ENCODE data around the gene HPCAL1. TPM values are rescaled to one million over a fixed set of nuclear protein-coding genes. Genes with fewer than 3 reads are reported as not detected.
"Not testable (repeated sequence)": the region's sequence is repeated elsewhere in the genome, so short reads cannot be mapped to it uniquely, and the experiment has no call there.

HPCAL1 gene
- total RNA-seq, 1 donor from 2014 or later, result 3.7 TPM

DNA sequence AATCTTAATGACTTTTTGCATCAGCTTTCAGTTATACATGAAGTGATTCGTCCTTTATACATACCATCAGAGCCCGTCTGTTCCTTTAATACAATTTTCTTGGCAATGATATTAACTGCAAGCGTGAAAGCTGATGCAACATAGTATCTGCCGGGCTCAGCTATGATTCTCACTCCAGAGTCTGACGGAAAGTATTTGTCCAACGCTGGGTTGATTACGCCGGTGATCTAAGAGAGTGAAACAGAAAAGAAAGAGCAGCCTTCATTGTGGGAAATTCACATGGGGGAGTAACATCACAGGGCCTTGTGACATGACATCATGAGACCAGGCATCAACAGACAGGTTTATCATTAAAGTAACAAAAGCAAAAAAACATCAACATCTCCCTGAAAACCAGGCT lies 139.2 kb downstream of the HPCAL1 start:
- Histone ChIP-seq H3K79me2 (ENCODE audit: low read depth) (peaks cover 30% of the 10 kb centered on the region), H3K36me3 (peaks cover 29% of the 10 kb centered on the region), H4K20me1 (ENCODE audit: low read depth) (peaks cover 53% of the 10 kb centered on the region), H3K27me3 (no peaks in the 10 kb centered on the region), H3K9ac (no peak overlapping the region), H3K9me3 (ENCODE audit: low read depth) (no peaks in the 10 kb centered on the region), H3K27ac (no peak overlapping the region), H3K4me2 (no peak overlapping the region), H3K4me3 (no peak overlapping the region), H3K4me1 (peaks cover 10% of the 10 kb centered on the region), H3F3A (ENCODE audit: low read depth) (no peaks in the 10 kb centered on the region), H2AFZ (replicated peaks) (no peak overlapping the region)
- H3K4me1 Mint-ChIP-seq, result peaks cover 15% of the 10 kb centered on the region
- no peak overlapping the region for H3K4me3 Mint-ChIP-seq
- H3K9me3 Mint-ChIP-seq, result no peaks in the 10 kb centered on the region
- H3K27me3 Mint-ChIP-seq (ENCODE audit: insufficient read depth, low read depth), result peaks cover 2% of the 10 kb centered on the region
- no peak overlapping the region for H3K27ac Mint-ChIP-seq
- TF ChIP-seq, protein P1, sequence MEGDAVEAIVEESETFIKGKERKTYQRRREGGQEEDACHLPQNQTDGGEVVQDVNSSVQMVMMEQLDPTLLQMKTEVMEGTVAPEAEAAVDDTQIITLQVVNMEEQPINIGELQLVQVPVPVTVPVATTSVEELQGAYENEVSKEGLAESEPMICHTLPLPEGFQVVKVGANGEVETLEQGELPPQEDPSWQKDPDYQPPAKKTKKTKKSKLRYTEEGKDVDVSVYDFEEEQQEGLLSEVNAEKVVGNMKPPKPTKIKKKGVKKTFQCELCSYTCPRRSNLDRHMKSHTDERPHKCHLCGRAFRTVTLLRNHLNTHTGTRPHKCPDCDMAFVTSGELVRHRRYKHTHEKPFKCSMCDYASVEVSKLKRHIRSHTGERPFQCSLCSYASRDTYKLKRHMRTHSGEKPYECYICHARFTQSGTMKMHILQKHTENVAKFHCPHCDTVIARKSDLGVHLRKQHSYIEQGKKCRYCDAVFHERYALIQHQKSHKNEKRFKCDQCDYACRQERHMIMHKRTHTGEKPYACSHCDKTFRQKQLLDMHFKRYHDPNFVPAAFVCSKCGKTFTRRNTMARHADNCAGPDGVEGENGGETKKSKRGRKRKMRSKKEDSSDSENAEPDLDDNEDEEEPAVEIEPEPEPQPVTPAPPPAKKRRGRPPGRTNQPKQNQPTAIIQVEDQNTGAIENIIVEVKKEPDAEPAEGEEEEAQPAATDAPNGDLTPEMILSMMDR (IDR thresholded peaks at IDR 0.05), result no peak
- TF ChIP-seq EZH2 (IDR thresholded peaks at IDR 0.05) (no peak), EZH2phosphoT487 (IDR thresholded peaks at IDR 0.05) (no peak)
- H3K36me3 Mint-ChIP-seq, result peaks cover 33% of the 10 kb centered on the region
- DNase-seq (ENCODE audit: low spot score), result no peak

DNA sequence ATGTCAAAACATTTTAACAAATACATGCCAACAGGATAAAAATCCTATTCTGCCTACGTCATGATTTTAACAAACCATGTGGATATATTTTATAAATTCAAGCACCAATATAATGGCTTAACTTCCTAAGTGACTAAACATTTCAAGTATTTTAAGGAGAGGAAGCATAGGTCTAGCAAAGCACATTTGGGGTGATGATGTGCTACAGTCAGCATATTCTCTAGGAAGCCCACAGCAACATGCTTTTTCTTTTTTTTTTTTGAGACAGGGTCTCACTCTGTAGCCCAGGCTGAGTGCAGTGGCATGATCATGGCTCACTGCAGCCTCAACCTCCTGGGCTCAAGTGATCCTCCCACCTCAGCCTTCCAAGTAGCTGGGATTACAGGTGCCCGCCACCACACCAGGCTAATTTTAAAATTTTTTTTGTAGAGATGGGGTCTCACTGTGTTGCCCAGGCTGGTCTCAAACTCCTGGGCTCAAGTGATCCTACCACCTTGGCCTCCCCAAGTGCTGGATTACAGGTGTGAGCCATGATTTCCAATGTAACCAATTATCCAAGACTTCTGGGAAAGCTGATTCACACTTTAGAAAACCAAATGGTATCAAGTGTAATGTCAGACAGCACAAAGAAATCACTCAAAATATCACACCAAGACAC lies 139.9 kb downstream of the HPCAL1 start:
- not testable (repeated sequence) for H3K4me3 Mint-ChIP-seq, H3K9me3 Mint-ChIP-seq, H3K27ac Mint-ChIP-seq

DNA sequence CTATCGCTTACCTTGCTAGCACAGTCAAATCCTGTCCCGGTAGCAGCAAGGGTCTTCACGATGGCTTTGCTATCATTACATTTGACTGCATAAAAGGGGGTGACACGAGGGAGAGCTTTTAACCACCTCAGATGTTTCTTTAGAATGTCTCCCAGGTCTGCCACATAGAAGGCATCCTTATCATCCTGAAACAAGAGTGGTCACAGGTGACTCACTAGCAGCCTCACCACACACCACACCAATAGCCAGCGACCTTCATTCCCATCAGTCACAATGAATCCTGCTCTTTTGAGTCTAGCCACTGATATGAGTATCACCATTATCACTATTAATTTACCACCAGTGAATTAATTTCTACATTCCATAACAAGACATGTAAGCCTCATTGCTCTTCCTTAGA lies 141.8 kb downstream of the HPCAL1 start:
- H4K20me1 ChIP-seq (ENCODE audit: low read depth), result peaks cover 61% of the 10 kb centered on the region

More for the DNA sequence above, 139.9 kb downstream of the HPCAL1 start:
- H3K27me3 ChIP-seq; H3K27ac ChIP-seq; H3K27me3 Mint-ChIP-seq (ENCODE audit: insufficient read depth, low read depth); H2AFZ ChIP-seq (replicated peaks); H3K9ac ChIP-seq; H3F3A ChIP-seq (ENCODE audit: low read depth); H3K9me3 ChIP-seq (ENCODE audit: low read depth); H3K4me2 ChIP-seq; DNase-seq (ENCODE audit: low spot score); H3K4me3 ChIP-seq: not testable (repeated sequence)
- Histone ChIP-seq H3K79me2 (ENCODE audit: low read depth) (peaks cover 36% of the 10 kb centered on the region), H4K20me1 (ENCODE audit: low read depth) (peaks cover 59% of the 10 kb centered on the region), H3K36me3 (peaks cover 29% of the 10 kb centered on the region), H3K4me1 (peaks cover 13% of the 10 kb centered on the region)
- Mint-ChIP-seq H3K36me3 (peaks cover 36% of the 10 kb centered on the region), H3K4me1 (peaks cover 21% of the 10 kb centered on the region)

More for the DNA sequence above, 141.8 kb downstream of the HPCAL1 start:
- H3K27me3 ChIP-seq, result peaks cover 5% of the 10 kb centered on the region
- Mint-ChIP-seq H3K27ac (no peak overlapping the region), H3K36me3 (peaks cover 36% of the 10 kb centered on the region), H3K27me3 (ENCODE audit: insufficient read depth, low read depth) (peaks cover 2% of the 10 kb centered on the region), H3K4me1 (peaks cover 24% of the 10 kb centered on the region), H3K4me3 (peak overlapping the region; percentile 6), H3K9me3 (no peaks in the 10 kb centered on the region)
- no peaks in the 10 kb centered on the region for H3K9me3 ChIP-seq (ENCODE audit: low read depth)
- no peak overlapping the region for H3K27ac ChIP-seq
- peaks cover 41% of the 10 kb centered on the region for H3K79me2 ChIP-seq (ENCODE audit: low read depth)
- TF ChIP-seq EZH2 (IDR thresholded peaks at IDR 0.05) (no peak), EZH2phosphoT487 (IDR thresholded peaks at IDR 0.05) (no peak)
- TF ChIP-seq, protein P1 (IDR thresholded peaks at IDR 0.05), result no peak
- H3K4me2 ChIP-seq, result no peak overlapping the region
- H3F3A ChIP-seq (ENCODE audit: low read depth), result peaks cover 6% of the 10 kb centered on the region
- peaks cover 18% of the 10 kb centered on the region for H3K4me1 ChIP-seq
- H3K9ac ChIP-seq, result no peak overlapping the region
- H3K36me3 ChIP-seq, result peaks cover 29% of the 10 kb centered on the region
- DNase-seq (ENCODE audit: low spot score), result no peak
- H3K4me3 ChIP-seq, result no peak overlapping the region
- H2AFZ ChIP-seq (replicated peaks), result no peak overlapping the region

All from neural progenitor cell (in vitro differentiated cells).